Measurements from ENCODE around the gene ASPG. TPM values are rescaled to one million over a fixed set of nuclear protein-coding genes. Genes with fewer than 3 reads are reported as not detected.

Gene ASPG
- total and polyA plus RNA-seq, 12 donors, result 2.8 to 32.0 (median 13.2) TPM

GRCh38 chr14:104120281-104120741 lies 34.8 kb downstream of the ASPG start:
- TF ChIP-seq, protein P1, sequence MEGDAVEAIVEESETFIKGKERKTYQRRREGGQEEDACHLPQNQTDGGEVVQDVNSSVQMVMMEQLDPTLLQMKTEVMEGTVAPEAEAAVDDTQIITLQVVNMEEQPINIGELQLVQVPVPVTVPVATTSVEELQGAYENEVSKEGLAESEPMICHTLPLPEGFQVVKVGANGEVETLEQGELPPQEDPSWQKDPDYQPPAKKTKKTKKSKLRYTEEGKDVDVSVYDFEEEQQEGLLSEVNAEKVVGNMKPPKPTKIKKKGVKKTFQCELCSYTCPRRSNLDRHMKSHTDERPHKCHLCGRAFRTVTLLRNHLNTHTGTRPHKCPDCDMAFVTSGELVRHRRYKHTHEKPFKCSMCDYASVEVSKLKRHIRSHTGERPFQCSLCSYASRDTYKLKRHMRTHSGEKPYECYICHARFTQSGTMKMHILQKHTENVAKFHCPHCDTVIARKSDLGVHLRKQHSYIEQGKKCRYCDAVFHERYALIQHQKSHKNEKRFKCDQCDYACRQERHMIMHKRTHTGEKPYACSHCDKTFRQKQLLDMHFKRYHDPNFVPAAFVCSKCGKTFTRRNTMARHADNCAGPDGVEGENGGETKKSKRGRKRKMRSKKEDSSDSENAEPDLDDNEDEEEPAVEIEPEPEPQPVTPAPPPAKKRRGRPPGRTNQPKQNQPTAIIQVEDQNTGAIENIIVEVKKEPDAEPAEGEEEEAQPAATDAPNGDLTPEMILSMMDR (IDR thresholded peaks at IDR 0.05), result no peak
- ATAC-seq (no peak), DNase-seq (no peak)
- 82 to 83% methylated on average over 5 of the region's 5 CpGs for WGBS, 2 donors
- intact Hi-C loops (cut with DNase I), result no loop called here
- Histone ChIP-seq H3K9me3 (peaks cover 0 to 27% (median 17%) of the 10 kb centered on the region in 11 donors), H3K4me3 (no peak overlapping the region), H3K27me3 (peaks cover 21 to 77% (median 55%) of the 10 kb centered on the region in 7 donors), H3K36me3 (no peaks in the 10 kb centered on the region), H3K4me1 (peaks cover 0 to 19% (median 14%) of the 10 kb centered on the region in 9 donors), H3K27ac (no peak overlapping the region)

- WGBS, 2 donors, result 81 to 83% methylated on average over 5 of the region's 5 CpGs
- Histone ChIP-seq H3K4me1 (peaks cover 0 to 18% (median 14%) of the 10 kb centered on the region in 9 donors), H3K27me3 (peaks cover 18 to 72% (median 47%) of the 10 kb centered on the region in 7 donors), H3K36me3 (no peaks in the 10 kb centered on the region), H3K4me3 (no peak overlapping the region), H3K9me3 (peaks cover 0 to 31% (median 21%) of the 10 kb centered on the region in 11 donors), H3K27ac (no peak overlapping the region)
- no peak for ATAC-seq
- intact Hi-C loops (cut with DNase I), result no loop called here
- TF ChIP-seq, protein P1 (IDR thresholded peaks at IDR 0.05), result no peak
- no peak for DNase-seq
Observed at GRCh38 chr14:104121142-104121541, 35.6 kb downstream of the ASPG start.

- intact Hi-C loops (cut with DNase I), result no loop called here
- Histone ChIP-seq H3K9me3 (peaks cover 0 to 36% (median 21%) of the 10 kb centered on the region in 11 donors), H3K27me3 (peaks cover 0 to 55% (median 23%) of the 10 kb centered on the region in 7 donors), H3K27ac (no peak overlapping the region), H3K36me3 (no peaks in the 10 kb centered on the region), H3K4me1 (no peaks in the 10 kb centered on the region), H3K4me3 (no peak overlapping the region)
- DNase-seq (no peak), ATAC-seq (no peak)
- TF ChIP-seq, protein P1 (IDR thresholded peaks at IDR 0.05), result no peak
- 98 to 100% methylated on average over 1 of the region's 1 CpG for WGBS, 2 donors
Observed at GRCh38 chr14:104123879-104124278, 38.4 kb downstream of the ASPG start.

- no peak for ATAC-seq
- no peaks in the 10 kb centered on the region for H3K36me3 ChIP-seq
- no peaks in the 10 kb centered on the region for H3K4me1 ChIP-seq
- H3K9me3 ChIP-seq, result peaks cover 0 to 46% (median 28%) of the 10 kb centered on the region in 11 donors
- intact Hi-C loops (cut with DNase I), result loop anchor here in 2 of 10 donors (5.0 kb wide), 2 partner anchors 43 to 48 kb away; no protein-coding TSS in a partner anchor
- no peak overlapping the region for H3K4me3 ChIP-seq
- peaks cover 0 to 43% (median 12%) of the 10 kb centered on the region in 7 donors for H3K27me3 ChIP-seq
- no peak overlapping the region for H3K27ac ChIP-seq
- no peak for DNase-seq
- 77 to 79% methylated on average over 4 of the region's 4 CpGs for WGBS, 2 donors
- TF ChIP-seq, protein P1 (IDR thresholded peaks at IDR 0.05), result no peak
Observed at GRCh38 chr14:104125011-104125410, 39.5 kb downstream of the ASPG start.

Measured in heart right ventricle (tissue), 16 donors.